NCI-H2227 (cell line): Measurements from ENCODE around the gene WDR93.
"Not testable (repeated sequence)": the region's sequence is repeated elsewhere in the genome, so short reads cannot be mapped to it uniquely, and the experiment has no call there.

Experiments
- DNase-seq: peaks from one replicate; lab custom pipeline; 2025; ENCODE audit not compliant: unreplicated experiment; lab: John Stamatoyannopoulos, UW

WDR93 gene

GRCh38 chr15:89681146-89681545, 9.5 kb upstream of the WDR93 start:
- DNase-seq = no peak

- DNase-seq = no peak
Observed at GRCh38 chr15:89685995-89686394, 4.6 kb upstream of the WDR93 start.

- no peak for DNase-seq
Observed at GRCh38 chr15:89686522-89686921, 4.1 kb upstream of the WDR93 start.

- not testable (repeated sequence) for DNase-seq
Observed at GRCh38 chr15:89689930-89690275, 708 bp upstream of the WDR93 start.

- no peak for DNase-seq
Observed at GRCh38 chr15:89693091-89693490, 2.5 kb downstream of the WDR93 start.

- no peak for DNase-seq
Observed at GRCh38 chr15:89693696-89694095, 3.1 kb downstream of the WDR93 start.

- no peak for DNase-seq
Observed at GRCh38 chr15:89695198-89695597, 4.6 kb downstream of the WDR93 start.

- DNase-seq = no peak
Observed at GRCh38 chr15:89704411-89704810, 13.8 kb downstream of the WDR93 start.

GRCh38 chr15:89707577-89707976, 17.0 kb downstream of the WDR93 start:
- no peak for DNase-seq

- DNase-seq = no peak
Observed at GRCh38 chr15:89714775-89715174, 24.2 kb downstream of the WDR93 start.

- no peak for DNase-seq
Observed at GRCh38 chr15:89723031-89723430, 32.4 kb downstream of the WDR93 start.

GRCh38 chr15:89724621-89725020, 34.0 kb downstream of the WDR93 start:
- DNase-seq = no peak

- no peak for DNase-seq
Observed at GRCh38 chr15:89725064-89725463, 34.5 kb downstream of the WDR93 start.

GRCh38 chr15:89728254-89728653, 37.6 kb downstream of the WDR93 start:
- DNase-seq = no peak

GRCh38 chr15:89731275-89731674, 40.7 kb downstream of the WDR93 start:
- no peak for DNase-seq

GRCh38 chr15:89732451-89733172, 42.0 kb downstream of the WDR93 start:
- no peak for DNase-seq

- DNase-seq = no peak
Observed at GRCh38 chr15:89735773-89736172, 45.2 kb downstream of the WDR93 start.

GRCh38 chr15:89740137-89740536, 49.5 kb downstream of the WDR93 start:
- DNase-seq = peak; percentile 81

- no peak for DNase-seq
Observed at GRCh38 chr15:89743011-89743410, 52.4 kb downstream of the WDR93 start.

- DNase-seq = no peak
Observed at GRCh38 chr15:89743594-89743993, 53.0 kb downstream of the WDR93 start.

- no peak for DNase-seq
Observed at GRCh38 chr15:89745131-89745530, 54.5 kb downstream of the WDR93 start.

GRCh38 chr15:89745768-89746167, 55.2 kb downstream of the WDR93 start:
- no peak for DNase-seq

GRCh38 chr15:89746386-89746780, 55.8 kb downstream of the WDR93 start:
- no peak for DNase-seq
